ENCODE data around the gene CEBPZ.

- TF ChIP-seq POLR2A (IDR thresholded peaks at IDR 0.05), result no peak
- TF ChIP-seq CTCF (IDR thresholded peaks at IDR 0.05), result no peak
These were observed 12.6 kb upstream of the CEBPZ start for GRCh38 chr2:37244017-37244416.

Measured in esophagus squamous epithelium (tissue), 4 donors.